Measurements from ENCODE around the gene DDN.

The DDN gene

GRCh38 chr12:49012739-49013138 is 13.6 kb upstream of the DDN start:
- no peak for DNase-seq

GRCh38 chr12:49010092-49010668 is 11.0 kb upstream of the DDN start:
- no peak for DNase-seq

GRCh38 chr12:49008943-49009342 is 9.8 kb upstream of the DDN start:
- no peak for DNase-seq

GRCh38 chr12:49000346-49000745 is 1.2 kb upstream of the DDN start:
- no peak for DNase-seq

- DNase-seq, result no peak
These were observed 450 bp downstream of the DDN start for GRCh38 chr12:48998497-48999353.

- DNase-seq, result no peak
These were observed 1.3 kb downstream of the DDN start for GRCh38 chr12:48997719-48998496.

- peak in 4 of 5 donors; percentile 41 to 58 (median 56) for DNase-seq
These were observed 2.1 kb downstream of the DDN start for GRCh38 chr12:48996794-48997718.

GRCh38 chr12:48995086-48995879 is 3.9 kb downstream of the DDN start:
- DNase-seq, result no peak

- no peak for DNase-seq
These were observed 4.7 kb downstream of the DDN start for GRCh38 chr12:48994224-48995085.

GRCh38 chr12:48993787-48994186 is 5.4 kb downstream of the DDN start:
- DNase-seq, result no peak

GRCh38 chr12:48991247-48992050 is 7.7 kb downstream of the DDN start:
- no peak for DNase-seq

- no peak for DNase-seq
These were observed 8.6 kb downstream of the DDN start for GRCh38 chr12:48990552-48990951.

GRCh38 chr12:48988030-48988649 is 11.0 kb downstream of the DDN start:
- peak; percentile 45 to 71 (median 60) for DNase-seq

- DNase-seq, result no peak
These were observed 12.4 kb downstream of the DDN start for GRCh38 chr12:48986720-48987291.

- DNase-seq, result no peak
These were observed 13.3 kb downstream of the DDN start for GRCh38 chr12:48985901-48986300.

GRCh38 chr12:48985475-48985897 is 13.7 kb downstream of the DDN start:
- DNase-seq, result no peak

- DNase-seq, result no peak
These were observed 16.6 kb downstream of the DDN start for GRCh38 chr12:48982397-48983080.

- no peak for DNase-seq
These were observed 17.4 kb downstream of the DDN start for GRCh38 chr12:48981757-48982157.

All from T-helper 1 cell (primary cell).